ENCODE measurements around the gene ITGA11. TPM values are rescaled to one million over a fixed set of nuclear protein-coding genes. Genes with fewer than 3 reads are reported as not detected.

ITGA11 gene
- total and polyA plus RNA-seq, 2 of the 4 experiments (the other 2 are of a cell fraction): 4.1 to 6.6 TPM

- Histone ChIP-seq H3K4me1 (ENCODE audit: control insufficient read depth, insufficient read depth, low read length) (no peaks in the 10 kb centered on the region), H3K36me3 (ENCODE audit: control insufficient read depth, insufficient read depth, low read length) (no peaks in the 10 kb centered on the region), H3K18ac (ENCODE audit: low read depth, low read length) (no peak overlapping the region), H4K91ac (ENCODE audit: insufficient read depth, low read depth, low read length) (no peak overlapping the region), H2BK20ac (ENCODE audit: low read depth, low read length) (no peak overlapping the region), H3K27ac (ENCODE audit: insufficient read depth, low read length) (no peak overlapping the region), H3K23ac (ENCODE audit: low read depth, low read length) (no peak overlapping the region), H4K5ac (ENCODE audit: low read depth, low read length) (no peak overlapping the region), H3K4ac (ENCODE audit: low read depth, low read length) (no peak overlapping the region), H3K9ac (ENCODE audit: low read depth, low read length) (no peak overlapping the region), H4K20me1 (ENCODE audit: insufficient read depth, low read length) (no peaks in the 10 kb centered on the region), H4K8ac (ENCODE audit: low read depth in 2 of 2, low read length in 2 of 2) (no peak overlapping the region), H3K9me1 (ENCODE audit: insufficient read depth, low read length) (no peaks in the 10 kb centered on the region; the same call in 1 of the 2 replicates), H2AFZ (replicated peaks; ENCODE audit: low read length, poor library complexity) (no peak overlapping the region), H3K9me3 (ENCODE audit: control insufficient read depth, insufficient read depth, low read length) (0 out of 2 replicates have a peak, but pooled peaks cover 2% of the 10 kb centered on the region), H3K14ac (replicated peaks; ENCODE audit: low read depth, low read length) (no peak overlapping the region), H3K79me1 (ENCODE audit: low read depth in 1 of 2, low read length in 2 of 2) (no peaks in the 10 kb centered on the region), H2BK15ac (ENCODE audit: low read depth, low read length) (no peak overlapping the region), H3K27me3 (ENCODE audit: control insufficient read depth, insufficient read depth, low read length) (peaks cover 24% of the 10 kb centered on the region), H2BK120ac (ENCODE audit: low read depth, low read length) (no peak overlapping the region), H3K4me3 (ENCODE audit: insufficient read depth, low read depth, low read length) (no peak overlapping the region), H2AK9ac (replicated peaks; ENCODE audit: low read depth, low read length, poor library complexity) (no peak overlapping the region), H2AK5ac (ENCODE audit: low read depth, low read length) (no peak overlapping the region), H2BK5ac (ENCODE audit: low read depth, low read length, poor library complexity, severe bottlenecking) (no peak overlapping the region), H3K4me2 (ENCODE audit: low read depth, low read length) (no peak overlapping the region), H3K56ac (ENCODE audit: extremely low read depth, insufficient read depth, low read length) (no peak overlapping the region)
- TF ChIP-seq MAZ (IDR thresholded peaks at IDR 0.05; ENCODE audit: borderline replicate concordance, low read depth, low read length): no peak
- TF ChIP-seq FOS (IDR thresholded peaks at IDR 0.05; ENCODE audit: low read depth, low read length): no peak
- no peak for TF ChIP-seq RAD21 (IDR thresholded peaks at IDR 0.05; ENCODE audit: low read length)
- TF ChIP-seq, protein P1, sequence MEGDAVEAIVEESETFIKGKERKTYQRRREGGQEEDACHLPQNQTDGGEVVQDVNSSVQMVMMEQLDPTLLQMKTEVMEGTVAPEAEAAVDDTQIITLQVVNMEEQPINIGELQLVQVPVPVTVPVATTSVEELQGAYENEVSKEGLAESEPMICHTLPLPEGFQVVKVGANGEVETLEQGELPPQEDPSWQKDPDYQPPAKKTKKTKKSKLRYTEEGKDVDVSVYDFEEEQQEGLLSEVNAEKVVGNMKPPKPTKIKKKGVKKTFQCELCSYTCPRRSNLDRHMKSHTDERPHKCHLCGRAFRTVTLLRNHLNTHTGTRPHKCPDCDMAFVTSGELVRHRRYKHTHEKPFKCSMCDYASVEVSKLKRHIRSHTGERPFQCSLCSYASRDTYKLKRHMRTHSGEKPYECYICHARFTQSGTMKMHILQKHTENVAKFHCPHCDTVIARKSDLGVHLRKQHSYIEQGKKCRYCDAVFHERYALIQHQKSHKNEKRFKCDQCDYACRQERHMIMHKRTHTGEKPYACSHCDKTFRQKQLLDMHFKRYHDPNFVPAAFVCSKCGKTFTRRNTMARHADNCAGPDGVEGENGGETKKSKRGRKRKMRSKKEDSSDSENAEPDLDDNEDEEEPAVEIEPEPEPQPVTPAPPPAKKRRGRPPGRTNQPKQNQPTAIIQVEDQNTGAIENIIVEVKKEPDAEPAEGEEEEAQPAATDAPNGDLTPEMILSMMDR (conservative IDR thresholded peaks at IDR 0.05; ENCODE audit: low read depth, low read length): no peak
- TF ChIP-seq CEBPB (IDR thresholded peaks at IDR 0.05; ENCODE audit: low read depth, low read length): no peak
- no peak for TF ChIP-seq RCOR1 (IDR thresholded peaks at IDR 0.05; ENCODE audit: insufficient replicate concordance, low read length)
- TF ChIP-seq SMC3 (IDR thresholded peaks at IDR 0.05; ENCODE audit: low read depth, low read length): no peak
- TF ChIP-seq POLR2A (IDR thresholded peaks at IDR 0.05; ENCODE audit: low read depth, low read length): no peak
- TF ChIP-seq RFX5 (IDR thresholded peaks at IDR 0.05; ENCODE audit: low read depth, low read length): no peak
- TF ChIP-seq, protein P2, sequence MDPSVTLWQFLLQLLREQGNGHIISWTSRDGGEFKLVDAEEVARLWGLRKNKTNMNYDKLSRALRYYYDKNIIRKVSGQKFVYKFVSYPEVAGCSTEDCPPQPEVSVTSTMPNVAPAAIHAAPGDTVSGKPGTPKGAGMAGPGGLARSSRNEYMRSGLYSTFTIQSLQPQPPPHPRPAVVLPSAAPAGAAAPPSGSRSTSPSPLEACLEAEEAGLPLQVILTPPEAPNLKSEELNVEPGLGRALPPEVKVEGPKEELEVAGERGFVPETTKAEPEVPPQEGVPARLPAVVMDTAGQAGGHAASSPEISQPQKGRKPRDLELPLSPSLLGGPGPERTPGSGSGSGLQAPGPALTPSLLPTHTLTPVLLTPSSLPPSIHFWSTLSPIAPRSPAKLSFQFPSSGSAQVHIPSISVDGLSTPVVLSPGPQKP (IDR thresholded peaks at IDR 0.05; ENCODE audit: borderline replicate concordance, low read depth, low read length): no peak
- TF ChIP-seq BHLHE40 (IDR thresholded peaks at IDR 0.05; ENCODE audit: low read depth, low read length): no peak
- dilution Hi-C loops (cut with HindIII; ENCODE audit: low sequenced_read_pairs, unreplicated experiment) (no loop called here), in situ Hi-C loops (cut with MboI; ENCODE audit: low sequenced_read_pairs) (no loop called here), intact Hi-C loops (cut with micrococcal nuclease) (no loop called here)
- DNase-seq (no peak), ATAC-seq (ENCODE audit: low read depth) (no peak)
- ChIA-PET CTCF (no interaction called here), POLR2A (ENCODE audit: unreplicated experiment) (no interaction called here)
- BruUV-seq (replicated peaks): no TSS peak
- no CpG with 5 or more reads among the region's 3 CpGs for WGBS, 2 experiments (ENCODE audit: extremely low coverage in 2 of 2, insufficient read length in 1 of 2)
Measured at GRCh38 chr15:68463996-68464395, 32.0 kb upstream of the ITGA11 start.

Measured in IMR-90 (cell line).